Thyroid gland (tissue), 4 donors: ENCODE measurements around the gene METRNL. TPM values are rescaled to one million over a fixed set of nuclear protein-coding genes. Genes with fewer than 3 reads are reported as not detected.
A peak's percentile ranks its signal among the peaks of the same experiment; 100 is the strongest.

ENCODE experiments used
- DNase-seq, 2 donors: peaks; one replicate each; pipeline ENCODE4 v3.0.0-alpha.2; 2019
- H3K27ac ChIP-seq, 3 donors: fragments of 200-600 bp; sonication (generic); 1 replicate in 2 of 3; 2 replicates in 1 of 3; pipeline ENCODE4 v1.5.1; 2016 to 2019; ENCODE audit warnings: mild to moderate bottlenecking in 1 of 3, moderate library complexity in 1 of 3
- H3K27me3 ChIP-seq: fragments of 200-600 bp; sonication (generic); one replicate; pipeline ENCODE4 v1.5.1; 2019
- H3K36me3 ChIP-seq, 2 donors: fragments of 200-600 bp; sonication (generic); one replicate each; pipeline ENCODE4 v1.5.1; 2016 to 2019
- H3K4me1 ChIP-seq, 2 donors: fragments of 200-600 bp; sonication (generic); one replicate each; pipeline ENCODE4 v1.5.1; 2017 to 2019
- H3K4me3 ChIP-seq, 3 donors: fragments of 200-600 bp; sonication (generic); replicated peaks in 1 of 3; 1 replicate in 2 of 3; 2 replicates in 1 of 3; pipeline ENCODE4 v1.5.1; 2016; ENCODE audit warnings: mild to moderate bottlenecking in 1 of 3
- H3K9me3 ChIP-seq: fragments of 200-600 bp; sonication (generic); one replicate; pipeline ENCODE4 v1.5.1; 2017
- POLR2A ChIP-seq, 2 donors: fragments of 450-650 bp; IDR thresholded peaks; one replicate each; pipeline ENCODE4 v1.6.1; 2017; ENCODE audit warnings: antibody characterized with exemption in 2 of 2, mild to moderate bottlenecking in 2 of 2, moderate library complexity in 1 of 2
- whole genome bisulfite sequencing, 2 donors: methylation state at CpG; one replicate each; pipeline ENCODE4 v1.1.5; 2017; 5-methylcytosine and 5-hydroxymethylcytosine counted together
- intact Hi-C: fragments of 100-400 bp; cut with DNase I; formaldehyde crosslinking; loops from one replicate; pipeline ENCODE4 v1.15.1; 2023
- total RNA-seq, 4 donors: library from RNA; depleted of rRNA; stranded (reverse); fragments of >200 nt; gene quantifications; one replicate each; pipeline ENCODE4 v1.2.3, GENCODE V29; 2016
- TF ChIP-seq, protein P1 (sequence below), 6 experiments: fragments of 200-600 bp in 3 of 6; fragments of 450-650 bp in 3 of 6; sonication (generic) in 3 of 6; IDR thresholded peaks; one replicate each; pipeline ENCODE4 v1.5.1; 2016 to 2019; ENCODE audit warnings: antibody characterized with exemption in 6 of 6, mild to moderate bottlenecking in 2 of 6, inconsistent platforms in 1 of 6, moderate library complexity in 1 of 6

Gene METRNL
- total RNA-seq, 4 donors from 2014 or later, result 57.5 to 89.7 (median 73.3) TPM

DNA sequence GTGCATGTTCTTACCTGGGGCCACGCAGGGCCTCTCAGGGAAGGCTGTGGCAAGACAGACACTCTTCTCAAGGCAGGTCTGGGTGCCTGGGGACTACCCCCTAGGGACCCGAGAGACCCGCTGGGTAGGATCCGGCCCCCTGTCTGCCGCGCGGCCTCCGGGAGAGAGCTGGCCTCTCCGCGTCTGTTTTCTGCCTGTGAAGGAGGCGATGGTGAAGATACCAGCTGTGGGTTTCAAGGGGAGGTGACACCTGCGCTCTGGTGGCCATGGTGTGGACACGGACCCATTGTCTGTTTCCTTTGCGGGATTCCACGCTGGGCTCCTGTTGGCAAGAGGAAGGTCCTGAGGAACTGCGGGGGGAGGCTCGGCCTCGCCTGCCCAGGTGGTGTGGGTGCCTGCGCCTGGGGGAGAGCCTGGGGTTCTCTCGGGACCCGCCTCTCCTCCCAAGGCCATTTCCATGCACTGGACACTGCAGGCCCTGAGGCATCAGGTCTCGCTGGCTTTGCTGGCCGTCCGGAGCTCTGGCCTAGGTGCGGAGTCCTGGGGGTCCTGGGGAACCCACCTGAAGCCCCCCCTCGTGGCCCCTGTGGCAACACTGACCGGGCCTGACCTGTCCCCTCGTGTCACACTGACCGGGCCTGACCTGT lies 12.2 kb upstream of the METRNL start:
- peak; percentile 0 to 1 for DNase-seq
- Histone ChIP-seq H3K27me3 (no peaks in the 10 kb centered on the region), H3K27ac (no peak overlapping the region), H3K4me3 (no peak overlapping the region), H3K4me1 (peaks cover 12 to 22% of the 10 kb centered on the region in 2 donors), H3K9me3 (no peaks in the 10 kb centered on the region), H3K36me3 (no peaks in the 10 kb centered on the region)
- TF ChIP-seq POLR2A (IDR thresholded peaks at IDR 0.05), result no peak
- TF ChIP-seq, protein P1, sequence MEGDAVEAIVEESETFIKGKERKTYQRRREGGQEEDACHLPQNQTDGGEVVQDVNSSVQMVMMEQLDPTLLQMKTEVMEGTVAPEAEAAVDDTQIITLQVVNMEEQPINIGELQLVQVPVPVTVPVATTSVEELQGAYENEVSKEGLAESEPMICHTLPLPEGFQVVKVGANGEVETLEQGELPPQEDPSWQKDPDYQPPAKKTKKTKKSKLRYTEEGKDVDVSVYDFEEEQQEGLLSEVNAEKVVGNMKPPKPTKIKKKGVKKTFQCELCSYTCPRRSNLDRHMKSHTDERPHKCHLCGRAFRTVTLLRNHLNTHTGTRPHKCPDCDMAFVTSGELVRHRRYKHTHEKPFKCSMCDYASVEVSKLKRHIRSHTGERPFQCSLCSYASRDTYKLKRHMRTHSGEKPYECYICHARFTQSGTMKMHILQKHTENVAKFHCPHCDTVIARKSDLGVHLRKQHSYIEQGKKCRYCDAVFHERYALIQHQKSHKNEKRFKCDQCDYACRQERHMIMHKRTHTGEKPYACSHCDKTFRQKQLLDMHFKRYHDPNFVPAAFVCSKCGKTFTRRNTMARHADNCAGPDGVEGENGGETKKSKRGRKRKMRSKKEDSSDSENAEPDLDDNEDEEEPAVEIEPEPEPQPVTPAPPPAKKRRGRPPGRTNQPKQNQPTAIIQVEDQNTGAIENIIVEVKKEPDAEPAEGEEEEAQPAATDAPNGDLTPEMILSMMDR (IDR thresholded peaks at IDR 0.05), result no peak
- 91 to 98% methylated on average over 15 to 28 of the region's 29 CpGs for WGBS, 2 donors
- intact Hi-C loops, result no loop called here

DNA sequence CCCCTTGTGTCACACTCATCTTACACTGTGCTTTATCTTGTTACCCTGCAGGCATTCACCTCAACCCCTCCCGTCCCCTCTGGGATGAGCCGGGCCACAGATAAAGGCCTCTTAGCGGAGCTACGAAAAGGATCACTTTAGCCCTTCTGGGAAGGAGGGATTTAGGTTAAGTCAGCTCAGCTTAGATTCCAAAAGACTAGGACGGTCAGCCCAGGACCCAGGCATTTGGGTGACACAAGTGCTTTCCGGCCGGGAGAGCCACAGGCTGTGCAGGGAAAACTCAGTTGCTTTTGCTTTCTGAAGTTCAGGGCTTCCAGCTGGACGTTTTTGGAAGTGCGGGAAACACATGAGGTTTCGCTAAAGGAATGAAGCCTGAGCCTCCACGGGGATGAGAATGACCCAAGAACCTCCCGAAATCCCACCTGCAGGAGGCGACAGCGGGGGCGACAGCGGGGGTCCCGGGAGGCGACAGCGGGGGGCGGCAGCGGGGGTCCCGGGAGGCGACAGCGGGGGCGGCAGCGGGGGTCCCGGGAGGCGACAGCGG lies 11.6 kb upstream of the METRNL start:
- intact Hi-C loops, result no loop called here
- Histone ChIP-seq H3K36me3 (no peaks in the 10 kb centered on the region), H3K27me3 (no peaks in the 10 kb centered on the region), H3K27ac (no peak overlapping the region), H3K4me1 (peaks cover 12 to 22% of the 10 kb centered on the region in 2 donors), H3K9me3 (no peaks in the 10 kb centered on the region), H3K4me3 (no peak overlapping the region)
- peak in 1 of 2 donors; percentile 2 for DNase-seq
- 69 to 73% methylated on average over 12 to 13 of the region's 29 CpGs for WGBS, 2 donors
- TF ChIP-seq POLR2A (IDR thresholded peaks at IDR 0.05), result no peak
- TF ChIP-seq, protein P1 (IDR thresholded peaks at IDR 0.05), result no peak

DNA sequence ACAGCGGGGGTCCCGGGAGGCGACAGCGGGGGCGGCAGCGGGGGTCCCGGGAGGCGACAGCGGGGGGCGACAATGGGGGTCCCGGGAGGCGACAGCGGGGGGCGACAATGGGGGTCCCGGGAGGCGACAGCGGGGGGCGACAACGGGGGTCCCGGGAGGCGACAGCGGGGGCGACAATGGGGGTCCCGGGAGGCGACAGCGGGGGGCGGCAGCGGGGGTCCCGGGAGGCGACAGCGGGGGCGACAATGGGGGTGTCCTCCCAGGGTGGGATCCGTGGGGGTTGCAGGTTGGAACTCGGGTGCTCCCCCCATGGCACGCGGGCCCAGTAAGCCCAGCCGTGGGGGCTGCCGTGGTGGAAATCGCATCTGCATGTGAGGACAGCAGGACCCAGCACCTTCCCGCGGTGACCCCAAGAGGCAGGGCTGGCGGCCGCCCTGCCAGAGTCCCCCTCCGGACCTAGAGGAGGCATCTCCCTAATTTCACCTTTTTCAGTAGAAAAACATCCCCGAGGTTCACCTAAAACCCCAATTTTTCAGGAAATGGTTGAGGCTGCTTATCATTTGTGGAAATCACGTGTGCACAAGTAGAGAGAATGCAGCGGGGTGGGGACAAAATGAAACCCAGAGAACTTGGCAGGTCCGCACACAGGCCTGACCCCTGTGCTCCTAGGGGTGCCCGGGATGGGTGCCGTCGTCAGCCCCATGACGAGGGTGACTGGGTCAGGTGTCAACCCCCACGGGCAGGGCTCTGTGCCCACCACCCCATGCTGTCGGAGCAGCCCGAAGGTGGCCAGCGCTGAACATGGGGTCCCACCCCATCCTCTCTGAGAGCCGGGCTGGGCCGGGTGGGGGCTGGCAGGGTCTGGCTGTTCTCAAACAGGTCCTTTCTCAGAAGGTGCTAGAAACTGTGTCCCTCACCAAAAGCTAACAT lies 10.5 kb upstream of the METRNL start:
- Histone ChIP-seq H3K27ac (no peak overlapping the region), H3K36me3 (no peaks in the 10 kb centered on the region), H3K4me3 (no peak overlapping the region), H3K4me1 (peaks cover 12 to 15% of the 10 kb centered on the region in 2 donors), H3K9me3 (no peaks in the 10 kb centered on the region), H3K27me3 (no peaks in the 10 kb centered on the region)
- intact Hi-C loops, result no loop called here
- TF ChIP-seq, protein P1 (IDR thresholded peaks at IDR 0.05), result no peak
- no peak for TF ChIP-seq POLR2A (IDR thresholded peaks at IDR 0.05)
- no peak for DNase-seq
- WGBS, 2 donors, result 80 to 85% methylated on average over 19 of the region's 58 CpGs

DNA sequence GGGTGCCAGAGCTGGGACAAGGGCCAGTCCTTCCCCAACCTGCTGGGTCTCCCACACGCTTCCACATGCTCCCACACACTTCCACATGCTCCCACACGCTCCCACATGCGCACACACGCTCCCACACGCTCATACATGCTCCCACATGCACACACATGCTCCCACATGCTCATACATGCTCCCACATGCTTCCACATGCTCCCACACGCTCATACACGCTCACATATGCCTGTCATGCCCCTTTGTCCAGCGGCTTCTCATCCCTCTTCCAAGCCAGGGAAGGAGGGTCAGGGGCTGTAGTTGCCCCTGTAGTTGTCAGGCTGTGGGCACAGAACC lies 9.9 kb upstream of the METRNL start:
- intact Hi-C loops, result no loop called here
- Histone ChIP-seq H3K27ac (no peak overlapping the region), H3K36me3 (no peaks in the 10 kb centered on the region), H3K9me3 (no peaks in the 10 kb centered on the region), H3K4me3 (no peak overlapping the region), H3K27me3 (no peaks in the 10 kb centered on the region), H3K4me1 (peaks cover 6 to 9% of the 10 kb centered on the region in 2 donors)
- 93 to 97% methylated on average over 8 of the region's 8 CpGs for WGBS, 2 donors
- TF ChIP-seq, protein P1 (IDR thresholded peaks at IDR 0.05), result no peak
- TF ChIP-seq POLR2A (IDR thresholded peaks at IDR 0.05), result no peak
- DNase-seq, result no peak
